ENCODE data around the gene EXT2.
A peak's percentile ranks its signal among the peaks of the same experiment; 100 is the strongest.

The EXT2 gene

GRCh38 chr11:44235765-44236201 lies 140.3 kb downstream of the EXT2 start:
- Mint-ChIP-seq H3K27ac (no peak overlapping the region), H3K4me3 (no peak overlapping the region)

GRCh38 chr11:44236296-44236695 lies 140.8 kb downstream of the EXT2 start:
- no peak overlapping the region for H3K4me3 Mint-ChIP-seq
- H3K36me3 Mint-ChIP-seq, result peaks cover 34% of the 10 kb centered on the region
- H3K27me3 Mint-ChIP-seq, result no peaks in the 10 kb centered on the region
- no peaks in the 10 kb centered on the region for H3K9me3 Mint-ChIP-seq (ENCODE audit: low read depth)
- H3K4me1 Mint-ChIP-seq (ENCODE audit: low read depth), result no peaks in the 10 kb centered on the region
- no peak overlapping the region for H3K27ac Mint-ChIP-seq

More at GRCh38 chr11:44235765-44236201, 140.3 kb downstream of the EXT2 start:
- Mint-ChIP-seq H3K27me3 (no peaks in the 10 kb centered on the region), H3K9me3 (ENCODE audit: low read depth) (no peaks in the 10 kb centered on the region), H3K36me3 (peaks cover 37% of the 10 kb centered on the region), H3K4me1 (ENCODE audit: low read depth) (no peaks in the 10 kb centered on the region)

DNA sequence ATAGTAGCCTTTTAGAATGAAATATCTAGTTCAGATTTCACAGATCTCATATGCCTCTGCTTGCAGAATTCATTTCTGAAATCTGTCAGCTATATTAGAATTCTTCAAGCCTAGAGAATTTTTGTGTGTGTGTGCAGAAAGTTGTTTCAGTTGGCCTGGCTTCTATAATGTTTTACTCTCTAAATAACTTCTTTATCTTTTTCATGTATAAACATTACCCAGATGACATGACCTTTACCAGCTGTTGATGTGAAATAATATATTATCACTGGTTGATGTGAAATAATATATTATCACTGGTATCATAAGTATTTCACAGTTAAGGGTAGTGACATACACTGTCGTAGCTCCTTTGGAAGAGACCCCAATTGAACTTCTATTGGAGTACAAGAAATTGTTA lies 141.7 kb downstream of the EXT2 start:
- no peaks in the 10 kb centered on the region for H3K27me3 Mint-ChIP-seq
- peaks cover 31% of the 10 kb centered on the region for H3K36me3 Mint-ChIP-seq
- no peak overlapping the region for H3K27ac Mint-ChIP-seq

GRCh38 chr11:44241851-44242250 lies 146.4 kb downstream of the EXT2 start:
- Mint-ChIP-seq H3K27me3 (no peaks in the 10 kb centered on the region), H3K4me3 (no peak overlapping the region), H3K36me3 (peaks cover 40% of the 10 kb centered on the region), H3K9me3 (ENCODE audit: low read depth) (no peaks in the 10 kb centered on the region), H3K4me1 (ENCODE audit: low read depth) (no peaks in the 10 kb centered on the region), H3K27ac (no peak overlapping the region)

More for the DNA sequence above, 141.7 kb downstream of the EXT2 start:
- Mint-ChIP-seq H3K4me3 (no peak overlapping the region), H3K4me1 (ENCODE audit: low read depth) (no peaks in the 10 kb centered on the region), H3K9me3 (ENCODE audit: low read depth) (no peaks in the 10 kb centered on the region)

DNA sequence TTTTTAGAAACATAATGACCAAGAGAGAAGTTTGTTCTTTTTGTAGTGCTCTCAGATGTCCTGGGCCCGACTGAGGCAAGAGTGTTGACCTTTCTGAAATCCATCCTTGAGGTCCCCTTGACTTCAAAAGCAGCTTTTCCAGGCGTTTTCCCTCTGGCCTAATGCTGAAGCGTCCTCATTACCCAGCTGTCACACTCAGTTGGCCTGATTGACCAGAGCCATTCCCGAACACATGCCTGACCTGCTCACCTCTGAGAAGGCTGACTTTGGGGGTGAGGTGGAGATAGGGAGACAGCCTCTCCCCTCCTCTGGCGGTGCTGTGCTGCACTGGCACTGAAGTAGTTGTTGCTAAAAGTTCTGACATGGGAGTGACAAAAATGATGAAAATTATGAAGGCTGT lies 147.6 kb downstream of the EXT2 start:
- H3K27ac Mint-ChIP-seq, result no peak overlapping the region
- peaks cover 37% of the 10 kb centered on the region for H3K36me3 Mint-ChIP-seq
- H3K9me3 Mint-ChIP-seq (ENCODE audit: low read depth), result no peaks in the 10 kb centered on the region
- H3K4me3 Mint-ChIP-seq, result no peak overlapping the region
- H3K27me3 Mint-ChIP-seq, result no peaks in the 10 kb centered on the region
- H3K4me1 Mint-ChIP-seq (ENCODE audit: low read depth), result no peaks in the 10 kb centered on the region

DNA sequence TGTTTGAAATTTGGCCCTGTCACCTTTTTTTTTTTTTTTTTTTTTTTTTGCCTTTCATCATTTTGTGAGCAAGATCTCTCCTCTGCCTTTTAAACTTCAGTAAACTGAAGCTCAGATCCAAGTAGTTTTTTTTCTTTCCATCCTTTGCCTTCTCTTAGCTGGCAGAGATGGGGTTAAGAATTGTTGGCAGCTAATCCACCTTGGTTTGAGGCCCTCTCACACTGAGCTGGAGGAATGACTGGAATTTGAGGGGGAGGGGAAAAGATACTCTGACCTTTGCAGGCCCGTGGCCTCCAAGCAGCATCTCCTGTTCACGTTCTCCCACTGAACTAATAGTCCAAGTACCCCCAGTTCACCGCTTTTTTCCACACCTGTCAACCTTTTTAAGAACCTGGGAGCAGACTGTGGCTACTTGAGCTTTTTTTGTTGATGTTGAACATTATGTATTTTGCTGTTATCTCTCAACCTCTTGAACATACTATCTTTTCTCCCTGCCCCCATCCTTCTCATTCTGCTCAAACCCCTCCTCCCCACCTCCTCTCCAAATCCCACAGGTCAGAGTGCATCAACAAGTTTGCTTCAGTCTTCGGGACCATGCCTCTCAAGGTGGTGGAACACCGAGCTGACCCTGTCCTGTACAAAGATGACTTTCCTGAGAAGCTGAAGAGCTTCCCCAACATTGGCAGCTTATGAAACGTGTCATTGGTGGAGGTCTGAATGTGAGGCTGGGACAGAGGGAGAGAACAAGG lies 148.3 kb downstream of the EXT2 start:
- Mint-ChIP-seq H3K27ac (peak overlapping the region; percentile 43), H3K4me3 (no peak overlapping the region), H3K27me3 (no peaks in the 10 kb centered on the region), H3K4me1 (ENCODE audit: low read depth) (no peaks in the 10 kb centered on the region), H3K36me3 (peaks cover 36% of the 10 kb centered on the region), H3K9me3 (ENCODE audit: low read depth) (no peaks in the 10 kb centered on the region)

DNA sequence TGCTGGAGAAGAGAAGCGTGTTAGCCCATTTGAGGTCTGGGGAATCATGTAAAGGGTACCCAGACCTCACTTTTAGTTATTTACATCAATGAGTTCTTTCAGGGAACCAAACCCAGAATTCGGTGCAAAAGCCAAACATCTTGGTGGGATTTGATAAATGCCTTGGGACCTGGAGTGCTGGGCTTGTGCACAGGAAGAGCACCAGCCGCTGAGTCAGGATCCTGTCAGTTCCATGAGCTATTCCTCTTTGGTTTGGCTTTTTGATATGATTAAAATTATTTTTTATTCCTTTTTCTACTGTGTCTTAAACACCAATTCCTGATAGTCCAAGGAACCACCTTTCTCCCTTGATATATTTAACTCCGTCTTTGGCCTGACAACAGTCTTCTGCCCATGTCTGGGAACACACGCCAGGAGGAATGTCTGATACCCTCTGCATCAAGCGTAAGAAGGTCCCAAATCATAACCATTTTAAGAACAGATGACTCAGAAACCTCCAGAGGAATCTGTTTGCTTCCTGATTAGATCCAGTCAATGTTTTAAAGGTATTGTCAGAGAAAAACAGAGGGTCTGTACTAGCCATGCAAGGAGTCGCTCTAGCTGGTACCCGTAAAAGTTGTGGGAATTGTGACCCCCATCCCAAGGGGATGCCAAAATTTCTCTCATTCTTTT lies 149.3 kb downstream of the EXT2 start:
- Mint-ChIP-seq H3K27ac (no peak overlapping the region), H3K4me1 (ENCODE audit: low read depth) (no peaks in the 10 kb centered on the region), H3K9me3 (ENCODE audit: low read depth) (no peaks in the 10 kb centered on the region), H3K4me3 (no peak overlapping the region), H3K27me3 (no peaks in the 10 kb centered on the region), H3K36me3 (peaks cover 39% of the 10 kb centered on the region)

DNA sequence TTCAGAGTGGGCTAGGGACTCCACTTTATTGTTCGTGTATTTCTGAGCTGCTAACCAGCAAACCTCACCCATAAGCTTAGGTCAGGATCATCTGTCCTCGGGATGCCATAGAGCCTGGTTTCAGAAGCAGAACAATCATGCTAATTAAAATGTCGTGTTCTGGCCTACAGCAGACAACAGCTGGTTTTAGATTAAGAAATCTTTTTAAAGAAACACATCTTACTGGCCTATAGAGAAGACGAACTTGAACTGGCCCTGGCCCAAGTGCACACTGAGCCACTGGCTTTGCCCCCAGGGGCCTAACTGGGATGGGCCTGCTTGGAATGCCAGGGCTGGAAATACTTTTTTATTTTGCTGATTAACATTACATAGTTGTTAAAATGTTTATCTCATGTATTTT lies 151.2 kb downstream of the EXT2 start:
- no peaks in the 10 kb centered on the region for H3K4me1 Mint-ChIP-seq (ENCODE audit: low read depth)
- H3K36me3 Mint-ChIP-seq, result peaks cover 49% of the 10 kb centered on the region
- H3K27ac Mint-ChIP-seq, result no peak overlapping the region
- no peaks in the 10 kb centered on the region for H3K27me3 Mint-ChIP-seq
- H3K9me3 Mint-ChIP-seq (ENCODE audit: low read depth), result peaks cover 12% of the 10 kb centered on the region
- no peak overlapping the region for H3K4me3 Mint-ChIP-seq

- no peak overlapping the region for H3K27ac Mint-ChIP-seq
- H3K9me3 Mint-ChIP-seq (ENCODE audit: low read depth), result peaks cover 20% of the 10 kb centered on the region
- H3K4me1 Mint-ChIP-seq (ENCODE audit: low read depth), result no peaks in the 10 kb centered on the region
- peaks cover 57% of the 10 kb centered on the region for H3K36me3 Mint-ChIP-seq
- H3K27me3 Mint-ChIP-seq, result no peaks in the 10 kb centered on the region
- no peak overlapping the region for H3K4me3 Mint-ChIP-seq
Measured at GRCh38 chr11:44247508-44247907, 152.0 kb downstream of the EXT2 start.

GRCh38 chr11:44248109-44248508 lies 152.6 kb downstream of the EXT2 start:
- no peak overlapping the region for H3K27ac Mint-ChIP-seq
- H3K36me3 Mint-ChIP-seq, result peaks cover 59% of the 10 kb centered on the region

GRCh38 chr11:44250421-44250820 lies 154.9 kb downstream of the EXT2 start:
- Mint-ChIP-seq H3K36me3 (peaks cover 48% of the 10 kb centered on the region), H3K27ac (no peak overlapping the region), H3K4me3 (no peak overlapping the region), H3K9me3 (ENCODE audit: low read depth) (peaks cover 29% of the 10 kb centered on the region), H3K27me3 (no peaks in the 10 kb centered on the region), H3K4me1 (ENCODE audit: low read depth) (no peaks in the 10 kb centered on the region)

More at GRCh38 chr11:44248109-44248508, 152.6 kb downstream of the EXT2 start:
- Mint-ChIP-seq H3K27me3 (no peaks in the 10 kb centered on the region), H3K9me3 (ENCODE audit: low read depth) (peaks cover 26% of the 10 kb centered on the region), H3K4me1 (ENCODE audit: low read depth) (no peaks in the 10 kb centered on the region), H3K4me3 (no peak overlapping the region)

GRCh38 chr11:44252999-44253602 lies 157.6 kb downstream of the EXT2 start:
- H3K27ac Mint-ChIP-seq, result no peak overlapping the region
- H3K4me3 Mint-ChIP-seq, result no peak overlapping the region
- peaks cover 29% of the 10 kb centered on the region for H3K9me3 Mint-ChIP-seq (ENCODE audit: low read depth)
- peaks cover 39% of the 10 kb centered on the region for H3K36me3 Mint-ChIP-seq
- peaks cover 9% of the 10 kb centered on the region for H3K4me1 Mint-ChIP-seq (ENCODE audit: low read depth)
- no peaks in the 10 kb centered on the region for H3K27me3 Mint-ChIP-seq

- Mint-ChIP-seq H3K4me1 (ENCODE audit: low read depth) (peaks cover 11% of the 10 kb centered on the region), H3K9me3 (ENCODE audit: low read depth) (peaks cover 26% of the 10 kb centered on the region), H3K36me3 (peaks cover 22% of the 10 kb centered on the region), H3K27me3 (no peaks in the 10 kb centered on the region), H3K4me3 (no peak overlapping the region), H3K27ac (no peak overlapping the region)
Measured at GRCh38 chr11:44255406-44256071, 160.1 kb downstream of the EXT2 start.

- H3K27ac Mint-ChIP-seq, result no peak overlapping the region
- H3K9me3 Mint-ChIP-seq (ENCODE audit: low read depth), result peaks cover 17% of the 10 kb centered on the region
- H3K4me1 Mint-ChIP-seq (ENCODE audit: low read depth), result peaks cover 11% of the 10 kb centered on the region
- H3K27me3 Mint-ChIP-seq, result no peaks in the 10 kb centered on the region
- H3K36me3 Mint-ChIP-seq, result peaks cover 14% of the 10 kb centered on the region
- no peak overlapping the region for H3K4me3 Mint-ChIP-seq
Measured at GRCh38 chr11:44256673-44257291, 161.3 kb downstream of the EXT2 start.
